ENCODE data around the gene DHTKD1. TPM values are rescaled to one million over a fixed set of nuclear protein-coding genes. Genes with fewer than 3 reads are reported as not detected.

Gene DHTKD1
- total and polyA plus RNA-seq, 3 donors from 2014 or later, result 15.6 to 28.8 (median 26.1) TPM

- Histone ChIP-seq H3K36me3 (ENCODE audit: low read depth, missing control alignments) (no peaks in the 10 kb centered on the region), H3K27ac (no peak overlapping the region), H3K27me3 (no peaks in the 10 kb centered on the region), H3K4me1 (peaks cover 4% of the 10 kb centered on the region), H3K9me3 (no peaks in the 10 kb centered on the region), H3K4me3 (no peak overlapping the region)
- TF ChIP-seq, protein P1, sequence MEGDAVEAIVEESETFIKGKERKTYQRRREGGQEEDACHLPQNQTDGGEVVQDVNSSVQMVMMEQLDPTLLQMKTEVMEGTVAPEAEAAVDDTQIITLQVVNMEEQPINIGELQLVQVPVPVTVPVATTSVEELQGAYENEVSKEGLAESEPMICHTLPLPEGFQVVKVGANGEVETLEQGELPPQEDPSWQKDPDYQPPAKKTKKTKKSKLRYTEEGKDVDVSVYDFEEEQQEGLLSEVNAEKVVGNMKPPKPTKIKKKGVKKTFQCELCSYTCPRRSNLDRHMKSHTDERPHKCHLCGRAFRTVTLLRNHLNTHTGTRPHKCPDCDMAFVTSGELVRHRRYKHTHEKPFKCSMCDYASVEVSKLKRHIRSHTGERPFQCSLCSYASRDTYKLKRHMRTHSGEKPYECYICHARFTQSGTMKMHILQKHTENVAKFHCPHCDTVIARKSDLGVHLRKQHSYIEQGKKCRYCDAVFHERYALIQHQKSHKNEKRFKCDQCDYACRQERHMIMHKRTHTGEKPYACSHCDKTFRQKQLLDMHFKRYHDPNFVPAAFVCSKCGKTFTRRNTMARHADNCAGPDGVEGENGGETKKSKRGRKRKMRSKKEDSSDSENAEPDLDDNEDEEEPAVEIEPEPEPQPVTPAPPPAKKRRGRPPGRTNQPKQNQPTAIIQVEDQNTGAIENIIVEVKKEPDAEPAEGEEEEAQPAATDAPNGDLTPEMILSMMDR (IDR thresholded peaks at IDR 0.05), result no peak
- no peak for TF ChIP-seq POLR2A (IDR thresholded peaks at IDR 0.05)
- DNase-seq, result no peak
- intact Hi-C loops (cut with DNase I; ENCODE audit: low total_unique reads), result no loop called here
Measured at GRCh38 chr10:12050528-12050927, 18.2 kb upstream of the DHTKD1 start.

- H3K4me1 ChIP-seq, result peaks cover 4% of the 10 kb centered on the region
- H3K4me3 ChIP-seq, result no peak overlapping the region
- no peaks in the 10 kb centered on the region for H3K9me3 ChIP-seq
- TF ChIP-seq, protein P1 (IDR thresholded peaks at IDR 0.05), result no peak
- TF ChIP-seq POLR2A (IDR thresholded peaks at IDR 0.05), result no peak
- no peaks in the 10 kb centered on the region for H3K36me3 ChIP-seq (ENCODE audit: low read depth, missing control alignments)
- H3K27ac ChIP-seq, result no peak overlapping the region
- intact Hi-C loops (cut with DNase I; ENCODE audit: low total_unique reads), result no loop called here
- DNase-seq, result no peak
- no peaks in the 10 kb centered on the region for H3K27me3 ChIP-seq
- 72 to 76% methylated on average over 4 of the region's 4 CpGs for WGBS, 2 donors
Measured at GRCh38 chr10:12051241-12051640, 17.5 kb upstream of the DHTKD1 start.

- H3K4me1 ChIP-seq, result peaks cover 4% of the 10 kb centered on the region
- H3K27me3 ChIP-seq, result no peaks in the 10 kb centered on the region
- intact Hi-C loops (cut with DNase I; ENCODE audit: low total_unique reads), result no loop called here
- H3K27ac ChIP-seq, result no peak overlapping the region
- H3K4me3 ChIP-seq, result no peak overlapping the region
- 91 to 92% methylated on average over 5 of the region's 5 CpGs for WGBS, 2 donors
- no peak for DNase-seq
- H3K36me3 ChIP-seq (ENCODE audit: low read depth, missing control alignments), result no peaks in the 10 kb centered on the region
- TF ChIP-seq, protein P1 (IDR thresholded peaks at IDR 0.05), result no peak
- no peaks in the 10 kb centered on the region for H3K9me3 ChIP-seq
Measured at GRCh38 chr10:12055732-12056131, 13.0 kb upstream of the DHTKD1 start.

GRCh38 chr10:12056748-12057147, 12.0 kb upstream of the DHTKD1 start:
- DNase-seq, result peak; percentile 56
- Histone ChIP-seq H3K4me3 (no peak overlapping the region), H3K36me3 (ENCODE audit: low read depth, missing control alignments) (no peaks in the 10 kb centered on the region), H3K4me1 (peaks cover 4% of the 10 kb centered on the region), H3K27ac (no peak overlapping the region), H3K9me3 (no peaks in the 10 kb centered on the region), H3K27me3 (no peaks in the 10 kb centered on the region)
- WGBS, 2 donors, result 37 to 38% methylated on average over 3 to 4 of the region's 4 CpGs
- intact Hi-C loops (cut with DNase I; ENCODE audit: low total_unique reads), result no loop called here
- TF ChIP-seq, protein P1 (IDR thresholded peaks at IDR 0.05), result no peak
- no peak for TF ChIP-seq POLR2A (IDR thresholded peaks at IDR 0.05)

DNA sequence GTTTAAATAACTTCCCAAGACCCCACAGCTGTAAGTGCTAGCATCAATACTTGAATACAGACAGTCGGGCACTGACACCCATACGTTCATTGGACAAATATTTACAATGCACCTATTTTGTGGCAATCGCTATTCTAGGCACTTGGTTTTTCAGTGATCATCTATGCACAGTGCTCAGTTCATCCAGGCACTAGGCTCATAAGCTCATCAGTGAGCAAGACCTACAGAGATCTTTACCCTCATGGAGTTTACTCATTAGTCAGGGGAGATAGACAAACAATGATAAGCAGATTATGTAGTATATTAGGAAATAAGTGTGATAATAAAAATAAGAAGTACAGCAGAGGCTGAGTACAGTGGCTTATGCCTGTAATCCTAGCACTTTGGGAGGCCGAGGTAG, 7.6 kb upstream of the DHTKD1 start:
- no peaks in the 10 kb centered on the region for H3K27me3 ChIP-seq
- intact Hi-C loops (cut with DNase I; ENCODE audit: low total_unique reads), result no loop called here
- H3K4me3 ChIP-seq, result no peak overlapping the region
- no peaks in the 10 kb centered on the region for H3K9me3 ChIP-seq
- no peak for TF ChIP-seq POLR2A (IDR thresholded peaks at IDR 0.05)
- TF ChIP-seq, protein P1 (IDR thresholded peaks at IDR 0.05), result no peak
- WGBS, 2 donors, result 78 to 92% methylated on average over 4 of the region's 4 CpGs
- no peak overlapping the region for H3K27ac ChIP-seq
- no peak for DNase-seq
- H3K36me3 ChIP-seq (ENCODE audit: low read depth, missing control alignments), result no peaks in the 10 kb centered on the region
- H3K4me1 ChIP-seq, result peaks cover 3% of the 10 kb centered on the region

All from testis (tissue), 3 donors.